Esophagus squamous epithelium (tissue), 5 donors: ENCODE results near the gene PPID. TPM values are rescaled to one million over a fixed set of nuclear protein-coding genes. Genes with fewer than 3 reads are reported as not detected.

ENCODE experiments used
- DNase-seq: peaks from one replicate; lab custom pipeline; 2025; lab: John Stamatoyannopoulos, UW
- H3K27ac ChIP-seq, 4 donors: fragments of 200-600 bp; sonication (generic); one replicate each; pipeline ENCODE4 v1.5.1; 2016 to 2019; ENCODE audit warnings: mild to moderate bottlenecking in 1 of 4
- H3K27me3 ChIP-seq, 4 donors: fragments of 200-600 bp; sonication (generic); 1 replicate in 3 of 4; 2 replicates in 1 of 4; pipeline versions ENCODE4 v1.5.1 to v1.6.0; 2017 to 2021; ENCODE audit warnings: antibody characterized with exemption in 1 of 4
- H3K36me3 ChIP-seq, 3 donors: fragments of 200-600 bp; sonication (generic); one replicate each; pipeline ENCODE4 v1.5.1; 2016 to 2019
- H3K4me1 ChIP-seq, 3 donors: fragments of 200-600 bp; sonication (generic); one replicate each; pipeline ENCODE4 v1.5.1; 2017 to 2019
- H3K4me3 ChIP-seq, 4 donors: fragments of 200-600 bp; sonication (generic); 1 replicate in 3 of 4; 2 replicates in 1 of 4; pipeline ENCODE4 v1.5.1; 2016 to 2019; ENCODE audit warnings: mild to moderate bottlenecking in 2 of 4, moderate library complexity in 1 of 4
- H3K9me3 ChIP-seq, 3 donors: fragments of 200-600 bp; sonication (generic); one replicate each; pipeline ENCODE4 v1.5.1; 2016 to 2019
- POLR2A ChIP-seq, 4 donors: fragments of 450-650 bp; IDR thresholded peaks; one replicate each; pipeline ENCODE4 v1.6.1; 2017; ENCODE audit warnings: antibody characterized with exemption in 4 of 4, mild to moderate bottlenecking in 4 of 4, moderate library complexity in 3 of 4
- WGBS, 2 donors: methylation state at CpG; one replicate each; pipeline ENCODE4 v1.1.5; 2018; 5-methylcytosine and 5-hydroxymethylcytosine counted together
- intact Hi-C: fragments of 100-400 bp; cut with DNase I; formaldehyde crosslinking; loops from one replicate; pipeline ENCODE4 v1.15.0; 2022
- total RNA-seq, 4 donors: library from RNA; depleted of rRNA; stranded (reverse); fragments of >200 nt; gene quantifications; one replicate each; pipeline ENCODE4 v1.1.0, GENCODE V29; 2016
- TF ChIP-seq, protein P1 (sequence below), 6 experiments: fragments of 450-650 bp in 4 of 6; fragments of 200-600 bp in 2 of 6; sonication (generic) in 2 of 6; IDR thresholded peaks; one replicate each; pipeline ENCODE4 v1.5.1; 2016 to 2019; ENCODE audit warnings: antibody characterized with exemption in 6 of 6, mild to moderate bottlenecking in 4 of 6, moderate library complexity in 4 of 6
- donor health status: DM: yes; HTN: yes; CAD: no.

Gene PPID
- total RNA-seq, 4 donors from 2014 or later: 14.1 to 24.8 (median 21.5) TPM

DNA sequence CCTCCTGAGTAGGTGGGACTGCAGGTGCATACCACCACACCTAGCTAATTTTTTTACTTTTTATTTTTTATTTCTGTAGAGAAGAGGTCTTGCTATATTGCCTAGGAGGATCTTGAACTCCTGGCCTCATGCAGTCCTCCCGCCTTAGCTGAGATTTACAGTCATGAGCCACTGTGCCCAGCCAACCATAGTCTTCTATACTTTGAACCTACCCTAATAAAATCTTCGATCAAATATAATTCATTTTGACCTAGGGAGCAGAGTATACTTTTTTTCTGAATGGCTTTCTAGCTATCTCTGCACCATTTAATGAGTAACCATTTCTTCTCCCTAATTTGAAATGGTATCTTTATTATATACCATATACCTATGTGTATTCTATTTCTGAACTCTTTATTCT lies 44.4 kb downstream of the PPID start:
- H3K36me3 ChIP-seq: peaks cover 0 to 32% (median 0%) of the 10 kb centered on the region in 3 donors
- 91 to 98% methylated on average over 2 of the region's 2 CpGs for WGBS, 2 donors
- TF ChIP-seq, protein P1, sequence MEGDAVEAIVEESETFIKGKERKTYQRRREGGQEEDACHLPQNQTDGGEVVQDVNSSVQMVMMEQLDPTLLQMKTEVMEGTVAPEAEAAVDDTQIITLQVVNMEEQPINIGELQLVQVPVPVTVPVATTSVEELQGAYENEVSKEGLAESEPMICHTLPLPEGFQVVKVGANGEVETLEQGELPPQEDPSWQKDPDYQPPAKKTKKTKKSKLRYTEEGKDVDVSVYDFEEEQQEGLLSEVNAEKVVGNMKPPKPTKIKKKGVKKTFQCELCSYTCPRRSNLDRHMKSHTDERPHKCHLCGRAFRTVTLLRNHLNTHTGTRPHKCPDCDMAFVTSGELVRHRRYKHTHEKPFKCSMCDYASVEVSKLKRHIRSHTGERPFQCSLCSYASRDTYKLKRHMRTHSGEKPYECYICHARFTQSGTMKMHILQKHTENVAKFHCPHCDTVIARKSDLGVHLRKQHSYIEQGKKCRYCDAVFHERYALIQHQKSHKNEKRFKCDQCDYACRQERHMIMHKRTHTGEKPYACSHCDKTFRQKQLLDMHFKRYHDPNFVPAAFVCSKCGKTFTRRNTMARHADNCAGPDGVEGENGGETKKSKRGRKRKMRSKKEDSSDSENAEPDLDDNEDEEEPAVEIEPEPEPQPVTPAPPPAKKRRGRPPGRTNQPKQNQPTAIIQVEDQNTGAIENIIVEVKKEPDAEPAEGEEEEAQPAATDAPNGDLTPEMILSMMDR (IDR thresholded peaks at IDR 0.05): no peak
- TF ChIP-seq POLR2A (IDR thresholded peaks at IDR 0.05): no peak
- intact Hi-C loops: no loop called here
- H3K27ac ChIP-seq: no peak overlapping the region
- peaks cover 0 to 1% (median 0%) of the 10 kb centered on the region in 3 donors for H3K4me1 ChIP-seq
- no peaks in the 10 kb centered on the region for H3K27me3 ChIP-seq
- DNase-seq: no peak
- H3K4me3 ChIP-seq: no peak overlapping the region
- H3K9me3 ChIP-seq: no peaks in the 10 kb centered on the region

DNA sequence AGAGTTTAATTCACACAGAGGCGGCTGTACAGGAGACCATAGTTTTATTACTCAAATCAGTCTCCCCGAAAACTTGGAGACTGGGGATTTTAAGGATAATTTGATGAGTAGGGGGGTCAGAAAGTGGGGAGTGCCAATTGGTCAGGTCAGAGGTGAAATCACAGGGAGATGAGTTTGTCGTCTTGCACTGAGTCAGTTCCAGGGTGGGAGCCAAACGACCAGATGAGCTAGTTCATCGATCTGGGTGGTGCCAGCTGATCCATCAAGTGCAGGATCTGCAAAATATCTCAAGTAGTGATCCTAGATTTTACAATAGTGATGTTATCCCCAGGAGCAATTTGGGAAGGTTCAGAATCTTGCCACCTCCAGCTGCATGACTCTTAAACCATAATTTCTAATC lies 47.1 kb downstream of the PPID start:
- Histone ChIP-seq H3K27me3 (no peaks in the 10 kb centered on the region), H3K27ac (no peak overlapping the region), H3K4me3 (no peak overlapping the region), H3K4me1 (peaks cover 5 to 16% (median 6%) of the 10 kb centered on the region in 3 donors), H3K36me3 (peaks cover 0 to 8% (median 0%) of the 10 kb centered on the region in 3 donors), H3K9me3 (no peaks in the 10 kb centered on the region)
- TF ChIP-seq, protein P1 (IDR thresholded peaks at IDR 0.05): no peak
- no peak for TF ChIP-seq POLR2A (IDR thresholded peaks at IDR 0.05)
- intact Hi-C loops: no loop called here
- no peak for DNase-seq
- 73 to 84% methylated on average over 4 to 5 of the region's 5 CpGs for WGBS, 2 donors

GRCh38 chr4:158673633-158674032 lies 49.6 kb downstream of the PPID start:
- intact Hi-C loops: no loop called here
- 81 to 85% methylated on average over 3 of the region's 3 CpGs for WGBS, 2 donors
- Histone ChIP-seq H3K27me3 (no peaks in the 10 kb centered on the region), H3K9me3 (no peaks in the 10 kb centered on the region), H3K4me1 (peaks cover 10 to 26% (median 13%) of the 10 kb centered on the region in 3 donors), H3K4me3 (no peak overlapping the region), H3K36me3 (no peaks in the 10 kb centered on the region), H3K27ac (no peak overlapping the region)
- no peak for DNase-seq
- TF ChIP-seq POLR2A (IDR thresholded peaks at IDR 0.05): no peak
- TF ChIP-seq, protein P1 (IDR thresholded peaks at IDR 0.05): no peak

DNA sequence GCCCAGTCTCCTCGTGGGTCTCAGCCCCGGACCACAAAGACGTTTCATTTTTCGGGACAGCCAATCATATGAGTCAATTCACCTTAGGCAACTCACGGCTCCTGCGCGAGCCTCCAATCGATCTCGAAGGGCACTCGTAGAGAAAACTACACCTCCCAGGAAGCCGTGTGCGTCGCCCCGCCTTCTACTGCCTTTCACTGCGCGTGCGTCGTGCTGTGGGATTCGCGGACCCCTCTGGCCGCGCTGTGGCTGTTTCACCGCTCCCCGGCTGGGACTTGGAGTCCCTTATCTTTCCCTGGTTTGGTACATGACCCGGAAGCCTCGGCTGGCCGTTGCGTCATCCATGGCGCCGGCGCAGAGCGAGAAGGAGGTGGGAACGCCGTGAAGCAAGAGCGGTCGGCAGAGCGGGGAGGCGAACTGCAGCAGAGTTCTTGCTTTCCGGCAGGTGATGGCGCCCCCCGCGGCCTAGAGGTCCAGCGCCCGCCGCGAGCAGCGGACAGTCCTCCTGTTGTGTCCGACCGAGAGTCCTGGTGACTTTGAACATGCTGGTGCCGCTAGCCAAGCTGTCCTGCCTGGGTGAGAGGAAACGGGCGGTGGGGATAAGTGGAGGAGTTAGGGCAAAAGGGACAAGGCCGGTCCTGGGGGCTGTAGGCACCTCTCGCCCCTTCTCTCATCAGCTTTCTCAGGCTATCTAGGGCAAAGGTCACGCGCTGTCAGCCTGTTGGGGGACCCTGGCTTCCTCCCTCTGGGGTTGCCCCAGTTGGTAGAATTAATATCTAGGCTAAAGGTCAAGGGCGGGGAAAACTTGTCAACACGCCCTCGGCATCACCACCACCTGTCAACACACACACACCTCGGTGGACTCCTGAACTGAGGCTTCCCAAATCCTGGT lies 51.0 kb downstream of the PPID start, which contains the start of gene ETFDH:
ETFDH (plus strand) TSS at position 382 of the 892 bp plus-strand sequence; CDS start at position 543, 161 bp downstream.
- no peaks in the 10 kb centered on the region for H3K36me3 ChIP-seq

More for the DNA sequence above, 51.0 kb downstream of the PPID start, which contains the start of gene ETFDH:
- Histone ChIP-seq H3K4me3 (peak within 1 kb of the TSS; percentile 68 to 97 (median 80)), H3K27ac (peak within 1 kb of the TSS; percentile 96 to 98 (median 97)), H3K4me1 (peaks cover 10 to 26% (median 13%) of the 10 kb centered on the region in 3 donors), H3K27me3 (no peaks in the 10 kb centered on the region), H3K9me3 (no peaks in the 10 kb centered on the region)
- 0% methylated on average over 14 to 21 of the region's 60 CpGs for WGBS, 2 donors
- TF ChIP-seq POLR2A (IDR thresholded peaks at IDR 0.05): peak in 3 of 4 donors; percentile 58 to 88 (median 82)
- TF ChIP-seq, protein P1 (IDR thresholded peaks at IDR 0.05): peak; percentile 56 to 65 (median 60)
- peak; percentile 98 for DNase-seq
- intact Hi-C loops: no loop called here
